A673 (cell line): ENCODE results near the gene IQSEC2.

Source experiments
- EZH2 ChIP-seq: fragments of 200-600 bp; sonication (generic); IDR thresholded peaks from 2 replicates; pipeline ENCODE4 v1.6.1; 2017; ENCODE audit warnings: borderline replicate concordance, low read depth, mild to moderate bottlenecking, mixed read lengths, antibody characterized with exemption, low read length; ENCODE audit not compliant: poor library complexity, severe bottlenecking
- TF ChIP-seq, protein P1 (sequence below): fragments of 300-800, 200-600 bp; sonication (generic); conservative IDR thresholded peaks from 2 replicates; pipeline ENCODE4 v1.5.1; 2017; ENCODE audit warnings: low read depth, mild to moderate bottlenecking, antibody characterized with exemption, low read length, moderate library complexity, mixed read lengths

DNA sequence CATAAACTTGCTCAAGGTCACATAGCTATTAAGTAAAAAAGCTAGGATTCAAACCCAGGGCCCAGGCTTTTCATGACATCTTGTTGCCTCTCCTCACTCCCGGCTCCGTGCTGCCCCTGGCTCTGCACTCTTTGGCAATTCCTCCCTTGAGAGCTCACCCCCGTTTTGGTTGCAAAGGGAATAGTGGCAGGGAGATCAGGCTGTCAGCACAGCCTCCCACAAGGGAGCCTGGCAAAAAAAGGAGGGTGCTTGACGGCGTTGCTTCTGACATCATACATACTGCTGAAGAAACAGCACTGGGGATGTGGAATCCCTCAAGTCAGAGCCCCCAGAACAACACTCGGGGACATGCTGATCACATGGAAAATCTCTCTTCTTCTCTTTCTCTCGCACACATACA is 20.5 kb downstream of the IQSEC2 start:
- TF ChIP-seq, protein P1, sequence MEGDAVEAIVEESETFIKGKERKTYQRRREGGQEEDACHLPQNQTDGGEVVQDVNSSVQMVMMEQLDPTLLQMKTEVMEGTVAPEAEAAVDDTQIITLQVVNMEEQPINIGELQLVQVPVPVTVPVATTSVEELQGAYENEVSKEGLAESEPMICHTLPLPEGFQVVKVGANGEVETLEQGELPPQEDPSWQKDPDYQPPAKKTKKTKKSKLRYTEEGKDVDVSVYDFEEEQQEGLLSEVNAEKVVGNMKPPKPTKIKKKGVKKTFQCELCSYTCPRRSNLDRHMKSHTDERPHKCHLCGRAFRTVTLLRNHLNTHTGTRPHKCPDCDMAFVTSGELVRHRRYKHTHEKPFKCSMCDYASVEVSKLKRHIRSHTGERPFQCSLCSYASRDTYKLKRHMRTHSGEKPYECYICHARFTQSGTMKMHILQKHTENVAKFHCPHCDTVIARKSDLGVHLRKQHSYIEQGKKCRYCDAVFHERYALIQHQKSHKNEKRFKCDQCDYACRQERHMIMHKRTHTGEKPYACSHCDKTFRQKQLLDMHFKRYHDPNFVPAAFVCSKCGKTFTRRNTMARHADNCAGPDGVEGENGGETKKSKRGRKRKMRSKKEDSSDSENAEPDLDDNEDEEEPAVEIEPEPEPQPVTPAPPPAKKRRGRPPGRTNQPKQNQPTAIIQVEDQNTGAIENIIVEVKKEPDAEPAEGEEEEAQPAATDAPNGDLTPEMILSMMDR = no peak
- no peak for TF ChIP-seq EZH2
